HepG2 (cell line): ENCODE measurements around the gene EOLA1. TPM values are rescaled to one million over a fixed set of nuclear protein-coding genes. Genes with fewer than 3 reads are reported as not detected.

Experiments used
- ATAC-seq: fragments of 200-7000 bp; cut with Tn5 transposase; 3 replicates; pipeline ENCODE4 v1.9.1; 2020; ENCODE audit warnings: mild to moderate bottlenecking, moderate library complexity
- BruUV-seq: library from RNA; stranded (reverse); fragments of 400-500 nt; replicated peaks from 2 replicates; lab custom pipeline; 2021; lab: Mats Ljungman, UMichigan
- CTCF ChIA-PET: fragments of 300-600 bp; formaldehyde crosslinking; extraction: SDS; loops from one replicate; lab custom pipeline; 2021; ENCODE audit warnings: low total read pairs, inconsistent platforms, low intra/inter-chr PET ratio; lab: Yijun Ruan, JAX
- POLR2A ChIA-PET: fragments of 350-600 bp; sonication (Branson Sonifier 250); formaldehyde crosslinking; loops from one replicate; lab custom pipeline; 2020; ENCODE audit warnings: antibody characterized with exemption, inconsistent platforms; lab: Yijun Ruan, JAX
- DNase-seq: peaks from one replicate; pipeline ENCODE4 v3.0.0-alpha.2; 2015; ENCODE audit warnings: low spot score
- FAIRE-seq: peaks from 3 replicates; lab custom pipeline; 2011; peaks lifted over from hg19 to GRCh38; lab: Jason Lieb, UNC
- H2AFZ ChIP-seq: one replicate; pipeline ENCODE4 v1.6.1; 2011; ENCODE audit warnings: low read length, inconsistent platforms
- H3K27ac ChIP-seq: fragments of 300-600 bp; 3 replicates; pipeline ENCODE4 v1.8.0; 2011; ENCODE audit warnings: mixed run types, mild to moderate bottlenecking, mixed read lengths, low read length, inconsistent platforms; ENCODE audit not compliant: insufficient read depth; ENCODE audit errors: extremely low read length
- H3K27me3 ChIP-seq, 2 experiments: fragments of 200-600 bp in 1 of 2; 2 replicates in 1 of 2; 3 replicates in 1 of 2; pipeline versions ENCODE4 v1.6.0 to v1.8.0; 2011; ENCODE audit warnings: low read length in 2 of 2, mild to moderate bottlenecking in 2 of 2, moderate library complexity in 2 of 2, inconsistent platforms in 1 of 2; ENCODE audit not compliant: insufficient read depth in 2 of 2, control insufficient read depth in 1 of 2
- H3K36me3 ChIP-seq, 2 experiments: fragments of 200-600 bp in 1 of 2; replicated peaks in 1 of 2; 2 replicates in 1 of 2; 3 replicates in 1 of 2; pipeline versions ENCODE4 v1.5.1 to v1.8.0; 2011; ENCODE audit warnings: low read length in 2 of 2, inconsistent platforms in 1 of 2; ENCODE audit not compliant: insufficient read depth in 2 of 2, control insufficient read depth in 1 of 2
- H3K4me1 ChIP-seq: 2 replicates; pipeline ENCODE4 v1.5.1; 2012; ENCODE audit warnings: low read length, inconsistent platforms; ENCODE audit not compliant: insufficient read depth
- H3K4me2 ChIP-seq: 2 replicates; pipeline ENCODE4 v1.6.0; 2011; ENCODE audit warnings: low read depth, low read length, inconsistent platforms
- H3K4me3 ChIP-seq, 3 experiments: fragments of 200-600 bp in 1 of 3; sonication (generic), shearing (Covaris generic) in 1 of 3; replicated peaks in 1 of 3; 2 replicates each; pipeline ENCODE4 v1.5.1; 2011 to 2016; ENCODE audit warnings: low read length in 3 of 3, inconsistent platforms in 2 of 3, low read depth in 2 of 3, mild to moderate bottlenecking in 2 of 3, control low read depth in 1 of 3, mixed read lengths in 1 of 3; ENCODE audit not compliant: insufficient read depth in 1 of 3
- H3K79me2 ChIP-seq: one replicate; pipeline ENCODE4 v1.6.1; 2011; ENCODE audit warnings: low read length, inconsistent platforms; ENCODE audit not compliant: insufficient read depth
- H3K9ac ChIP-seq: 2 replicates; pipeline ENCODE4 v1.6.0; 2011; ENCODE audit warnings: mild to moderate bottlenecking, low read depth, low read length, inconsistent platforms; ENCODE audit not compliant: insufficient read depth
- H3K9me3 ChIP-seq: 2 replicates; pipeline ENCODE4 v1.5.1; 2012; ENCODE audit warnings: mild to moderate bottlenecking, low read length
- H4K20me1 ChIP-seq: 2 replicates; pipeline ENCODE4 v1.6.0; 2011; ENCODE audit warnings: inconsistent platforms, mild to moderate bottlenecking, low read length, moderate library complexity; ENCODE audit not compliant: insufficient read depth
- CREB1 ChIP-seq, 2 experiments: fragments of 450-650 bp in 1 of 2; IDR thresholded peaks; 2 replicates each; pipeline ENCODE4 v1.6.1; 2016 to 2017; ENCODE audit warnings: control low read depth in 1 of 2, mild to moderate bottlenecking in 1 of 2, missing compliant biosample characterization in 1 of 2, missing genetic modification characterization in 1 of 2
- FOXP1 ChIP-seq, 2 experiments: fragments of 450-650 bp in 1 of 2; IDR thresholded peaks; 2 replicates each; pipeline ENCODE4 v1.6.1; 2017 to 2018; ENCODE audit warnings: antibody characterized with exemption in 1 of 2
- HDAC1 ChIP-seq: sonication (generic); formaldehyde crosslinking; IDR thresholded peaks from 2 replicates; pipeline ENCODE4 v1.5.1; 2020; ENCODE audit warnings: mild to moderate bottlenecking, missing genetic modification reagents
- HOXA5 ChIP-seq: sonication (generic); formaldehyde crosslinking; IDR thresholded peaks from 2 replicates; pipeline ENCODE4 v1.4.0; 2020; ENCODE audit warnings: missing genetic modification reagents
- KMT2B ChIP-seq: IDR thresholded peaks from 2 replicates; pipeline ENCODE4 v1.6.1; 2016; ENCODE audit warnings: missing genetic modification reagents, missing compliant biosample characterization
- MED1 ChIP-seq: sonication (generic); formaldehyde crosslinking; IDR thresholded peaks from 2 replicates; pipeline ENCODE4 v1.4.0; 2020; ENCODE audit warnings: missing genetic modification reagents
- NAIF1 ChIP-seq: sonication (generic); formaldehyde crosslinking; IDR thresholded peaks from 2 replicates; pipeline ENCODE4 v1.5.0; 2020; ENCODE audit warnings: mild to moderate bottlenecking, missing genetic modification reagents, borderline replicate concordance
- PHF8 ChIP-seq: sonication (generic); formaldehyde crosslinking; IDR thresholded peaks from 2 replicates; pipeline ENCODE4 v1.5.0; 2020; ENCODE audit warnings: missing genetic modification reagents
- XRCC5 ChIP-seq: fragments of 200-400 bp; formaldehyde crosslinking; optimal IDR thresholded peaks from 2 replicates; pipeline ENCODE3; 2017; ENCODE audit warnings: mild to moderate bottlenecking, low read length
- ZFX ChIP-seq: sonication (generic); formaldehyde crosslinking; IDR thresholded peaks from 2 replicates; pipeline ENCODE4 v1.4.0; 2020; ENCODE audit warnings: mild to moderate bottlenecking, low read depth, missing genetic modification reagents, moderate library complexity
- ZNF563 ChIP-seq: sonication (generic); formaldehyde crosslinking; IDR thresholded peaks from 2 replicates; pipeline ENCODE4 v1.8.0; 2022; ENCODE audit warnings: mild to moderate bottlenecking, moderate library complexity, missing genetic modification reagents
- ZNF768 ChIP-seq: sonication (generic); formaldehyde crosslinking; IDR thresholded peaks from 2 replicates; pipeline ENCODE4 v1.4.0; 2020; ENCODE audit warnings: missing genetic modification reagents
- ZNF777 ChIP-seq: sonication (generic); formaldehyde crosslinking; IDR thresholded peaks from 2 replicates; pipeline ENCODE4 v1.4.0; 2020; ENCODE audit warnings: missing genetic modification reagents
- WGBS: methylation state at CpG from one replicate; pipeline ENCODE4 v1.1.6; 2017; ENCODE audit warnings: low lambda C conversion rate; 5-methylcytosine and 5-hydroxymethylcytosine counted together
- in situ Hi-C: cut with HindIII; loops from 2 replicates; pipeline ENCODE4 v1.10.0; 2017; ENCODE audit warnings: low pct_unique_long_range_greater_than_20kb; ENCODE audit not compliant: extremely low pct_ligation_motif_present
- intact Hi-C: fragments of 100-400 bp; cut with micrococcal nuclease; formaldehyde crosslinking; loops from one replicate; pipeline ENCODE4 v1.10.0; 2022; ENCODE audit not compliant: unreplicated experiment
- polyA plus RNA-seq, 8 experiments: library from polyadenylated mRNA; depleted of rRNA in 3 of 8; stranded (reverse) in 7 of 8; unstranded in 1 of 8; fragments of >200 nt; fragmentation: Illumina TruSeq in 4 of 8; extraction: Trizol in 4 of 8; gene quantifications; 2 replicates each; pipeline versions ENCODE4 v1.2.1 to v1.2.3, GENCODE V29; 2011 to 2016; ENCODE audit warnings: low read depth in 4 of 8, missing spikeins in 1 of 8, mixed read lengths in 1 of 8; ENCODE audit not compliant: insufficient read depth in 1 of 8
- total RNA-seq, 5 experiments: library from RNA; depleted of rRNA; stranded (reverse); fragments of >200 nt; fragmentation: Illumina TruSeq; extraction: Trizol; gene quantifications; 2 replicates each; pipeline ENCODE4 v1.2.3, GENCODE V29; 2016; ENCODE audit warnings: low read depth in 1 of 5
- TF ChIP-seq, protein P1 (sequence below): sonication (generic); formaldehyde crosslinking; IDR thresholded peaks from 2 replicates; pipeline ENCODE4 v1.5.1; 2020; ENCODE audit warnings: mild to moderate bottlenecking, missing genetic modification reagents, moderate library complexity
- TF ChIP-seq, protein P2 (sequence below): sonication (generic); formaldehyde crosslinking; IDR thresholded peaks from 2 replicates; pipeline ENCODE4 v1.5.0; 2020; ENCODE audit warnings: mild to moderate bottlenecking, missing genetic modification reagents, moderate library complexity
- TF ChIP-seq, protein P3 (sequence below): IDR thresholded peaks from 2 replicates; pipeline ENCODE4 v1.6.1; 2012; ENCODE audit warnings: inconsistent platforms

EOLA1 gene
- total and polyA plus RNA-seq, 2 of the 13 experiments (the other 11 are each of a cell fraction or from before 2014, with no cell fraction given): 6.5 to 9.6 TPM

- 2% methylated on average over 10 of the region's 54 CpGs for WGBS
- no peaks in the 10 kb centered on the region for H3K27me3 ChIP-seq
- no peak within 1 kb of the TSS for H2AFZ ChIP-seq
- ATAC-seq (peak; percentile 98), FAIRE-seq (no peak), DNase-seq (peak; percentile 69)
- no peaks in the 10 kb centered on the region for H3K36me3 ChIP-seq
- no peak within 1 kb of the TSS for H3K27ac ChIP-seq
- H3K79me2 ChIP-seq: no peaks in the 10 kb centered on the region
- no TSS peak for BruUV-seq
- H3K9me3 ChIP-seq: no peaks in the 10 kb centered on the region
- peak within 1 kb of the TSS in 2 of 3 experiments; percentile 61 to 71; a peak in 4 of 6 replicates for H3K4me3 ChIP-seq
- in situ Hi-C loops (no loop called here), intact Hi-C loops (no loop called here)
- H3K9ac ChIP-seq: peak within 1 kb of the TSS; percentile 69; the same call in 1 of the 2 replicates
- H3K4me2 ChIP-seq: peak within 1 kb of the TSS; percentile 78
- peaks cover 16% of the 10 kb centered on the region for H3K4me1 ChIP-seq
- no peaks in the 10 kb centered on the region for H4K20me1 ChIP-seq
- ChIA-PET CTCF (no interaction called here), POLR2A (interaction anchor here (1.0 to 1.3 kb wide), 2 partner anchors 11 to 35 kb away, joined by 3 to 4 read pairs; no protein-coding TSS in a partner anchor)
- TF ChIP-seq CREB1 (IDR thresholded peaks at IDR 0.05): peak; percentile 41; the same call in 1 of the 2 replicates
- no peak for TF ChIP-seq CREB1 (CRISPR knock-in tag; IDR thresholded peaks at IDR 0.05)
- no peak for TF ChIP-seq HDAC1 (CRISPR knock-in tag)
- TF ChIP-seq NAIF1 (CRISPR knock-in tag): no peak
- no peak for TF ChIP-seq HOXA5 (CRISPR knock-in tag)
- TF ChIP-seq XRCC5: peak; percentile 34
- TF ChIP-seq ZNF563: 0 out of 2 replicates have a peak, but pooled peaks have one; percentile 37
- TF ChIP-seq MED1: 0 out of 2 replicates have a peak, but pooled peaks have one; percentile 29
- no peak for TF ChIP-seq FOXP1 (IDR thresholded peaks at IDR 0.05)
- no peak for TF ChIP-seq FOXP1 (CRISPR knock-in tag; IDR thresholded peaks at IDR 0.05)
- TF ChIP-seq PHF8 (CRISPR knock-in tag): peak; percentile 58; the same call in 1 of the 2 replicates
- TF ChIP-seq, protein P1, sequence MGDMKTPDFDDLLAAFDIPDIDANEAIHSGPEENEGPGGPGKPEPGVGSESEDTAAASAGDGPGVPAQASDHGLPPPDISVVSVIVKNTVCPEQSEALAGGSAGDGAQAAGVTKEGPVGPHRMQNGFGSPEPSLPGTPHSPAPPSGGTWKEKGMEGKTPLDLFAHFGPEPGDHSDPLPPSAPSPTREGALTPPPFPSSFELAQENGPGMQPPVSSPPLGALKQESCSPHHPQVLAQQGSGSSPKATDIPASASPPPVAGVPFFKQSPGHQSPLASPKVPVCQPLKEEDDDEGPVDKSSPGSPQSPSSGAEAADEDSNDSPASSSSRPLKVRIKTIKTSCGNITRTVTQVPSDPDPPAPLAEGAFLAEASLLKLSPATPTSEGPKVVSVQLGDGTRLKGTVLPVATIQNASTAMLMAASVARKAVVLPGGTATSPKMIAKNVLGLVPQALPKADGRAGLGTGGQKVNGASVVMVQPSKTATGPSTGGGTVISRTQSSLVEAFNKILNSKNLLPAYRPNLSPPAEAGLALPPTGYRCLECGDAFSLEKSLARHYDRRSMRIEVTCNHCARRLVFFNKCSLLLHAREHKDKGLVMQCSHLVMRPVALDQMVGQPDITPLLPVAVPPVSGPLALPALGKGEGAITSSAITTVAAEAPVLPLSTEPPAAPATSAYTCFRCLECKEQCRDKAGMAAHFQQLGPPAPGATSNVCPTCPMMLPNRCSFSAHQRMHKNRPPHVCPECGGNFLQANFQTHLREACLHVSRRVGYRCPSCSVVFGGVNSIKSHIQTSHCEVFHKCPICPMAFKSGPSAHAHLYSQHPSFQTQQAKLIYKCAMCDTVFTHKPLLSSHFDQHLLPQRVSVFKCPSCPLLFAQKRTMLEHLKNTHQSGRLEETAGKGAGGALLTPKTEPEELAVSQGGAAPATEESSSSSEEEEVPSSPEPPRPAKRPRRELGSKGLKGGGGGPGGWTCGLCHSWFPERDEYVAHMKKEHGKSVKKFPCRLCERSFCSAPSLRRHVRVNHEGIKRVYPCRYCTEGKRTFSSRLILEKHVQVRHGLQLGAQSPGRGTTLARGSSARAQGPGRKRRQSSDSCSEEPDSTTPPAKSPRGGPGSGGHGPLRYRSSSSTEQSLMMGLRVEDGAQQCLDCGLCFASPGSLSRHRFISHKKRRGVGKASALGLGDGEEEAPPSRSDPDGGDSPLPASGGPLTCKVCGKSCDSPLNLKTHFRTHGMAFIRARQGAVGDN (CRISPR knock-in tag): peak; percentile 73
- peak; percentile 75; the same call in 1 of the 2 replicates for TF ChIP-seq ZFX (CRISPR knock-in tag)
- TF ChIP-seq, protein P2, sequence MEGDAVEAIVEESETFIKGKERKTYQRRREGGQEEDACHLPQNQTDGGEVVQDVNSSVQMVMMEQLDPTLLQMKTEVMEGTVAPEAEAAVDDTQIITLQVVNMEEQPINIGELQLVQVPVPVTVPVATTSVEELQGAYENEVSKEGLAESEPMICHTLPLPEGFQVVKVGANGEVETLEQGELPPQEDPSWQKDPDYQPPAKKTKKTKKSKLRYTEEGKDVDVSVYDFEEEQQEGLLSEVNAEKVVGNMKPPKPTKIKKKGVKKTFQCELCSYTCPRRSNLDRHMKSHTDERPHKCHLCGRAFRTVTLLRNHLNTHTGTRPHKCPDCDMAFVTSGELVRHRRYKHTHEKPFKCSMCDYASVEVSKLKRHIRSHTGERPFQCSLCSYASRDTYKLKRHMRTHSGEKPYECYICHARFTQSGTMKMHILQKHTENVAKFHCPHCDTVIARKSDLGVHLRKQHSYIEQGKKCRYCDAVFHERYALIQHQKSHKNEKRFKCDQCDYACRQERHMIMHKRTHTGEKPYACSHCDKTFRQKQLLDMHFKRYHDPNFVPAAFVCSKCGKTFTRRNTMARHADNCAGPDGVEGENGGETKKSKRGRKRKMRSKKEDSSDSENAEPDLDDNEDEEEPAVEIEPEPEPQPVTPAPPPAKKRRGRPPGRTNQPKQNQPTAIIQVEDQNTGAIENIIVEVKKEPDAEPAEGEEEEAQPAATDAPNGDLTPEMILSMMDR (CRISPR knock-in tag): 0 out of 2 replicates have a peak, but pooled peaks have one; percentile 24
- TF ChIP-seq ZNF777: peak; percentile 43; the same call in 1 of the 2 replicates
- TF ChIP-seq KMT2B (CRISPR knock-in tag): 0 out of 2 replicates have a peak, but pooled peaks have one; percentile 21
- TF ChIP-seq, protein P3, sequence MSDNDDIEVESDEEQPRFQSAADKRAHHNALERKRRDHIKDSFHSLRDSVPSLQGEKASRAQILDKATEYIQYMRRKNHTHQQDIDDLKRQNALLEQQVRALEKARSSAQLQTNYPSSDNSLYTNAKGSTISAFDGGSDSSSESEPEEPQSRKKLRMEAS: peak; percentile 42; the same call in 1 of the 2 replicates
- TF ChIP-seq ZNF768: peak; percentile 65; the same call in 1 of the 2 replicates
Measured at GRCh38 chrX:149504915-149505651, 35.7 kb upstream of the EOLA1 start, which contains the start of gene IDS. Gene IDS (minus strand): TSS chrX:149505306. CDS start chrX:149505137, 169 bp downstream.
